RPMI8226 (cell line): ENCODE measurements around the gene METTL24.
"Not testable (repeated sequence)": the region's sequence is repeated elsewhere in the genome, so short reads cannot be mapped to it uniquely, and the experiment has no call there.

ENCODE experiments used
- DNase-seq: peaks from one replicate; pipeline ENCODE4 v3.0.0-alpha.2; 2015

METTL24 gene

DNA sequence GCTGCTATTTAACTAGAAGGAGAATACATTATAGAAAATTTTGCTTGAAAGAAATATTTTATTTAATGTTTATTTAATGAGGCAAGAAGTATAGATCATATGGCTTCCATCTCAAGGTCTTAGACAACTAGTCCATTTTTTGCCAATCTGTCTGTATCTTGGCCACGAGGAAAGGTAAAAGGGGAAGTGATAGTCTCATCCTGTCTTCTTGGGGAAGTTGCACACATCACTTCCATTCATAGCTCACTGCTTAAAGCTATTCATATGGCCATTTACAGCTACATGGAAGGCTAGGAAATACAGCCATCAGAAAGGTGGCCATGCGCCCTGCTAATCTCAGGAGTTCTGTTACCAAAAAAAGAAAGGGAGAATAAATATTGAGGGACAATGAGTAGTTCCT lies 50.8 kb downstream of the METTL24 start:
- DNase-seq, result no peak

DNA sequence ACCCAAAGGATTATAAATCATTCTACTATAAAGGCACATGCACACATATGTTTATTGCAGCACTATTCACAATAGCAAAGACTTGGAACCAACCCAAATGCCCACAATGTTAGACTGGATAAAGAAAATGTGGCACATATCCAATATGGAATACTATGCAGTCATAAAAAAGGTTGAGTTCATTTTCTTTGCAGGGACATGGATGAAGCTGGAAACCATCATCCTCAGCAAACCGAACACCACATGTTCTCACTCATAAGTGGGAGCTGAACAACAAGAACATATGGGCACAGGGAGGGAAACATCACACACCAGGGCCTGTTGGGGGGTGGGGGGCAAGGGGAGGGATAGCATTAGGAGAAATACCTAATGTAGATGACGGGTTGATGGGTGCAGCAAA lies 52.3 kb downstream of the METTL24 start:
- not testable (repeated sequence) for DNase-seq

DNA sequence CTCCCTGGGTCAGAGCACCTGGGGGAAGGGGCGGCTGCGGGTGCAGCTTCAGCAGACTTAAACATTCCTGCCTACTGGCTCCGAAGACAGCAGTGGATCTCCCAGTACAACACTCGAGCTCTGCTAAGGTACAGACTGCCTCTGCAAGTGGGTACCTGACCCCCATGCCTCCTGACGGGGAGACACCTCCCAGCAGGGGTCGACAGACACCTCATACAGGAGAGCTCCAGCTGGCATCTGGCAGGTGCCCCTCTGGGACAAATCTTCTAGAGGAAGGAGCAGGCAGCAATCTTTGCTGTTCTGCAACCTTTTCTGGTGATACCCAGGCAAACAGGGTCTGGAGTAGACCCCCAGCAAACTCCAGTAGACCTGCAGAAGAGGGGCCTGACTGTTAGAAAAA lies 54.5 kb downstream of the METTL24 start:
- DNase-seq, result not testable (repeated sequence)

DNA sequence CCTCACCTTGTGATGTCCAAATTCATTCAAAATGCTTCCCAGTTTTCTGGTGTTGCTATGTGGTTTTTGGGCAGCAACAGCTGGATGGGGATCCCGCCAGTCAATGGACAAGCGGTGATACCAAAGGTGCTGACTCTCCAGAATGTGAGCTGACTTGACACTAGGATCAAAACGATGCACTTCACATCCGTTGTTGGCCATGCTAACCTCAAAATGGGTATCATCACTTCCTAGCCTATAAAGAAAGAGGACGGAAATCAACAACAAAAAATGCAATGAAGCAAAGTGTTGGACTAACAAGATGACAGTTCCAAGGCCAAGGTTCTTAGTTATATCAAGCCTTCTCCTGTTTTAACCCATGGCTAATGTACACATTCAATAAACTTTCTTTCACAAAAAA lies 59.2 kb downstream of the METTL24 start:
- no peak for DNase-seq

DNA sequence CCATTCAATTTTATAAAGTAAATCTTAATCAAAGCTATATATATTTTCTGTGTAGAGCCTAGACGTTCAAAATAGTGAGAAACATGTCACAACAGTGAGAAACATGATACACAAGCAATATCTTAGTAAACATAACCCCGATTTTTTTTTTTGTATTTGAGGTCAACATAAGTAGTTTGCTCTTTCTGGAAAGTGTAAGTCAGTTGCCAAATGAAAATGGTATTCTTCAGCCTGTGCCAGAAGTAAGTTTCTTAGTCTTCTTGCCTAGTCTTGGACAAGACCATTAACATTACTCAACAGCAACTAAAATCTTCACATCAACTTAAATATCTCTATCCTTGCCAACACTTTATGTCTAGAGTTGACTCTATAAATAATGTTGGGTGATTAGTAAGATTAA lies 59.7 kb downstream of the METTL24 start:
- DNase-seq, result no peak

DNA sequence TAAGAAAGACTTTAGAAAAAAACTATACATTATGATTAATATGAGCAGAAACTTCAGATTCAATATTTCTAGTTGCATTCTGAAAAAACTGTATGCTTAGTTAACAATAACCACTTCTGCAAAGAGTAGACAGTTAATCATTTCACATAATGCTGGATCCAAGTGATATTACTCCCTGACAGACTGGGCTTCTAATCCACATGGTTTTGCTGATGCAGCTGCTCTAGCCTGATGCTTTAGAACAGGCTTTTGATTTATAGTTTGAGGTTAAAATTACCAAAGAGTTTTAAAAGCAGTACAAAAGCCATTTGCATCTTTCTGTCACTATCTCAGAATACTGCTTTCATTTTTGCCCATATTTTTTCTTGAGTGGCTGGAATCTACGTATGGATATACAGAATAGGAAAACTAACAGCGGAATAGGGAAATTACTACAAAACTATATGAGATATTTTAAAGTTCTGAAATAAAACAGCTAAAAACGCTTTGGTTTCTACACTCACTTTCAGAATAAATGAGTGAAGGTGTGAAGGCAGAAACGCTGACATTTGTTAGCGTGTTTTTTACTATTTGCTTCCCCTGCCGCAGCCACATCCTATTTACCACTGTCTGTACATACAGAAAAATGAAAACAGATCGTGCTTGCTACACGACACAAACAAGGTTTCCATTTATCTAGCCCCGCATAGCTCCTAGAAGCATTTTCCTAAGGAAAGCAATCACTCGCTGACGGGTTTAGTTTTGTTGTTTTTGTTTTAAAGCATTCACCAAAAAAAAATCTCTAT lies 61.7 kb downstream of the METTL24 start:
- DNase-seq, result no peak

DNA sequence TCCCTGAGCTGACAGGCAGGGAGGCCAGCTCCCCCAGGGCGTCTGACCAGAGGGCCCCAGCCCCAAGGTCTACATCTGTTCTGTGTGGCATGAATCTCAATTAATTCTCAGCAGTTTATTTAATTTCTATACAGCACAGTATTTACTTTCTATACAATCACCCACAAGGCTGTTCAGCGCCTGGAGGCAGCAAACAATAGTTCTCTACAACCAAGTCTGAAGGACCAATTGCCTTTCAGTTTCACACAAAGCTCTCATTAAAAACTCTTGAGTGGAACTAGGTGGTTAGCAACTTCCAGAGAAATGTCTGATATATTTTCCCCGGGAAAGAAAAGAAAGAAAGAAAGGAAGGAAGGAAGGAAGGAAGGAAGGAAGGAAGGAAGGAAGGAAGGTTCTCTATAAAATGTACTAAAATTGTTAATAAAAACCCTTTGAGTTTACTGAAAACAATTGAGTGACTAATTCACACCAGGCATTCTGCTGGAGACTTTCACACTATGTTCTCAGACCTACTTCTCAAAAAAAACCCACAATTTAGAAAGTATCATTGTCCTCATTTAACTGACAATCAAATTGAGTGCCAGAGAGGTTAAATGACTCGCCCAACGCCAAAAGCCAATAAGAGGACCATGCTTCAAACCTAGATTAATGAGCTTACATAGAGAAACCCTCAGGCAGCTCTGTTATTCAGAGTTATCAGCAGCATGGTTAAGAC lies 62.5 kb downstream of the METTL24 start:
- DNase-seq, result no peak

DNA sequence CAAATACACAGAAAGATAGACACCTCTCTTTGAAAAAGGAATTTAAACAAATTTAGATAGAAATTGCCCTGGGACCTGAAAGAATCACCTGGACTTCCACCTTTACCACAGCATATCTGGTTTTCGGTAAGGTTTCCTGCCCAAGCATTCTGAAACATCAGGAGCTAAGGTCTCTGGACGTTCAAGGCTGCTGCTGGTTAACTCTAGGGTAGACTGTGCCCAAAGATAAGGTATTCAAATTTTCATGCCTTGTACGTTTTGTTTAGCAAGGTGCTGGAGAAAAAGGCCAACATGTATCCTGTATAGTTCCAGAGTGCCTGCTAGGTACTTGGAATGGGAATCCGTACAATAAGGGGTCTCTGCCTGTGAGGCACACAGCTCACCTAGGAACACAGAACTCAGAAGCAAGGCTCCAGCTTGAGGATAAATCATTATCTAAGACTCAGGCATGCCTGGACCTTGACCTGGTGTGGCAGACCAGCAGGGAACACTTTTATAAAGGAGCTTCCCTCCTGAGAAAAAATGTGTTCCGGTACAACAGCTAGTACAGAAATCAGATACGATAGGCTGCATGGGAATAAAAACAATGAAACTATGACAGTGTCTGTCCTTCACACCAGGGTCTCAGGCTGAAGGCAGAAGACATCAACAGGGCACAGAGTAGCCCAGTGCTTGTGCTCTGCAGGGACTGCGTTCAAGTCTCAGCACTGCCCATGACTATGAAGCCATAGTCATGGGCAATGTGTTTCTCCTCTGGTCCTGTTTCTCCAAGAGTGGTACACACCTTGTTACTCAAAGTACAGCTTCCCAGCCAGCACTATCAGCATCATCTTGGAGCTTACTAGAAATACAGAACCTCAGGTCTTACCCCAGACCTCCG lies 70.4 kb downstream of the METTL24 start:
- DNase-seq, result no peak

DNA sequence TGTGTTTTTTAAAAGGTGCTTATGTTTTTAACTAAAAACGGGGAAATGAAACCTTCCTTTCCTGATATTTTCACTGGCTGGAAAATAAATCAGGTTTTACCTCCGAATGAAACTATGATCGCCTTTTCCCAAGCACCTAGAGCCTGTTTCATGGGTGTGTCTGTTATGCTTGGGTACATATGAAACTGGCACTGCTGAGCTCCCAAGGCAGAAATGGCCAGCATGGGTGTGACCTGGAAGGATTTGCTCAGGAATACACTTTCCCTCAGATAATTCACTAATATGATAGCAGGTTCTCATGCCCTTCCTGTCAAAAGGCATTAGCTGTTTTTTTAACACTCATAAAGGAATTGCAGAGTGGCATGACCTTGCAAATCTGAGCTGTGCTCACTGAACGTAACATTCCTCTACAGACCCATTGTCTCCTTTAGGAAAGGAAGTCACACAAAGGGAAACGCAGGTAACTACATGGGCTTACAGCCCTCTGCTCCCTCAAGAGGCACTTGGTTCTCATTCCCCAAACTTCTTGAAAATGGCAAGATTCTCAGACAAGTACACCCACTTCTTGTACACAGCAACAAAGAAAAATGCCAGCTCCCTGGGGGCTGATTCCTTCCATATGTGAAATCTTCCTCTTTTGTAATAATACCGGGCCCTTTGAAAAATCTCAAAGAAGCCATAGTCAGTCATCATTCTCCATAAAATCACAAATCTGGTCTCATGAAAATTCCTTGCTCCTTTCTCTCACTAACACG lies 72.7 kb downstream of the METTL24 start:
- DNase-seq, result no peak

DNA sequence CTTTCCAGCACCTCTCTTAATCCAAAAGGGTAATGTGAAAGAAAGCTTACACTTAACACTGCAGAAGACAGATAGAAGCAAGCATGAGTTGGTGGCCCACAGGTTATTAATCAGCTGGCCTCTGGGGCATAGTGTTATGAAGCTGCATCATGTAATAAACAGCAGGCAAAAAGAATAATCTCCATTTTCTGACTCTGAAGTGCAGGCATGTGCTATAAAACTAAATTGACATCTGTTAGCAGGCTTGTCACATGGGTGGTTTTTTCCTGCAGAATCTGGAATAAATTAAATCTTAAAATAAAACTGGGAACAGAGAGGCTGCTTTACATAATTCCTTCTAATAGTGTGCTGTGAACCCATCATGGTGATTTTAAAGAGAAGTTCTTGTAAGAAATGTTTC lies 73.3 kb downstream of the METTL24 start:
- no peak for DNase-seq

DNA sequence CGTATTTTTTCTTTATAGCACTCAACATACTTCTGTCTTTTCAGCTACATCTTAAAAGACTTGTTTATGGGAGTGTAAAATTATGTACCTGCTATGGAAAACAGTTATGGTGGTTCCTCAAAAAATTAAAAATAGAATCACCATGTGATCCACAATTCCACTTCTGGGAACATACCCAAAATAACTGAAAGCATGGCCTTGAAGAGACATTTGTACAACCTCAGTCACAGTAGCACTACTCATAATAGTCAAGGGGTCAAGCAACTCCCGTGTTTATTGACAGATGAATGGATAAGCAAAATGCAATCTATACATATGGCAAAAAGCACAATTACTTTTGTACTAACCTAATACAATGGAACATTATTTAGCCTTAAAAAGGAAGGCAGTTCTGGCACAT lies 74.5 kb downstream of the METTL24 start:
- no peak for DNase-seq

DNA sequence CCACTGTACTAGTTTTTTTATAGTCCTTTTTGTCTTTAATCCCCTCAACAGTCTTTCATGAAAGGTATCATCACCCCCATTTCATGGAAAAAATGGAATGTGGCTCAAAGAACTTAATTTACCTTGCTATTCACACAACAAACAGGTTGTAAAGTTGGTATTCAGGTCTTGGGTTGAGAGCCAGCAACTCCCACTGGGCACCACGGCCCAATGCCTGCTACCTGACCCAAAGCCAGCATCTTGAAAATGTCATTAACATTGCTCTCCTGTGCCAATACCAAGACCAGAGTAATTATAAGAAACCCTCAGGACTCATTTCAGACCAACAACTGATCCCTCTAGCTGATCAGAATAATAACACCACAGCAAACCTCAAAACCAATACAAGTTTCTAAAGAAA lies 75.7 kb downstream of the METTL24 start:
- DNase-seq, result no peak

DNA sequence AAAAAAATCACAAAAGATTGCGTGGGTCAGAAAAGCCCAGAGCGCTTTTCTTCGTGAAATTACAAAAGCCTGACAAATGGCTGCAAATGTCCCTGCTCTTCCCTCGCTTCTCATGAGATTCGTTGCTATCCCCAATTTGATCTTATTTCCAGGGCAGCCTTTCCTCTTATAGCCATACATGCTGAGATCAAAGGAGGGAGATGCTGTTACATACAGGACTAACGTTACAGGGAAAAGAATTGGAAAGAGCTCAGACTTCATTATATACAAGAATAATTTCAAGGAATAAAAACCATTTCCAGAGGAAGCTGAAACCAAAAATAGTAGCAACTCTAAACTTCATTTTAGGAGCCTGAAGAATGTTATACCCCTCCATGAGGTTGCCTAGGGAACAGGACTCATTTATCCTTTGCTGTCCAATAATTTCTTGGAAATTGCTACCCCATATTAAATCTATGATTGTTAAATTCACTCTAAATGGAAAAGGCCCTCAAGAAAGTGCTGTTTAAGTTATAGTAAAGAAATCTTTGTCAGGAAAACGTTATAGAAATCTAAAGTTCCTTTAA lies 81.0 kb downstream of the METTL24 start:
- no peak for DNase-seq

DNA sequence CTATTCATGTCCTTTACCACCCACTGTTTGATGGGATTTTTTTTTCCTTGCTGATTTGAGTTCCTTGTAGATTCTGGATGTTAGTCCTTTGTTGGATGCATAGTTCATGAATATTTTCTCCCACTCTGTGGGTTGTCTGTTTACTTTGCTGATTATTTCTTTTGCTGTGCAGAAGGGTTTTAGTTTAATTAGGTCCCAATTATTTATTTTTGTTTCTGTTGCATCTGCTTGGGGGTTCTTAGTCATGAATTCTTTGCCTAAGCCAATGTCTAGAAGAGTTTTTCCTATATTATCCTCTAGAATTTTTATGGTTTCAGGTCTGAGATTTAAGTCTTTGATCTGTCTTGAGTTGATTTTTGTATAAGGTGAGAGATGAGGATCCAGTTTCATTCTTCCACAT lies 85.4 kb downstream of the METTL24 start:
- not testable (repeated sequence) for DNase-seq

DNA sequence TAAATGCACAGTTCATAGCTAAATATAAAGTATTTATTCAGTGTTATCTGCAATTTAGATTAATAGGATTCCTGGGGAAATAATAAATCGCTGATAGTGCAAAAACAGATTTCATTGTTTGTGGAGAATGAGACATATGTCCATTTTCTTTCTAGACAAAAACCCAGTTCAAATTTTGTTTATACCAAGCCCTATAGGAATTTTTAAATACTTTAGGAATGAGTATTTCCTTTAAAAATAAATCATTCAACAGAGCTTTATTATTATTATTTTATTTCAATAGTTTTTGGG lies 86.5 kb downstream of the METTL24 start:
- no peak for DNase-seq

DNA sequence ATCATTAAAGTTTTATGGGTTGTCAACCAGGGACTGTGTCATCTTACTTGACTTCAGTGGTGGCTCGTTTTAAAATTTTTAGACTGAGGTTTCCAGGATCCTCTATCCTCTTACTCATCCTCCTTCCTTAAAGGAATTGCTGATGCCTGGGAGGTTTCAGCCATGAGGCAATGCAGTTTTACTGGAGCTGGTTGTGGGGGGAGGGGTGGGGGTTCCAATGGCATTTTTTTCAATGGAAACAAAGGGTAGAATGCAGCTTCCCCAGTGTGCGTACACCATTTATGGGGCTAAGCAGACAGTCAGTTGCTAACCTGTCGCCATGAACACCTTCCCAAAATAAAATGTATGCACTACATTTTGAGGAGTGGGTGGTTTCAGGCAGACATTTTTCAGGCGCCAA lies 88.0 kb downstream of the METTL24 start:
- DNase-seq, result no peak

DNA sequence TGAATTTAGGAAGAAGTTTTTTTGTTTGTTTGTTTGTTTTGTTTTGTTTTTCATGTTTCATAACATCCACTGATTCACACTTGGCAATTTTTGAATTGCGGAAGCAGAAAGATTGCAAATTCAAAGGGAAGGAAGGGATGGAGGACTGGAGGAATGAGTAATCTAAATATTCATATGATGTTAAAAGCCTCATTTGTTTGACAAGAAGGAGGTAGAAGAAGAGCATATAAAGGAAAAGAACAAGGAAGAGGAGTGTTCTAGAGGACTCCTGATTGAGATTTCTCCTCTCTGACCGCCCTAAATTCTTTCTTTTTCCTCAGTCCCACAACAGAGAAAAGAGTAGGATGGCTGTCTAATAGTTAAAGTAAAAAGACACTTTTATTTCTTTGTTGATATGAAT lies 88.5 kb downstream of the METTL24 start:
- DNase-seq, result no peak

DNA sequence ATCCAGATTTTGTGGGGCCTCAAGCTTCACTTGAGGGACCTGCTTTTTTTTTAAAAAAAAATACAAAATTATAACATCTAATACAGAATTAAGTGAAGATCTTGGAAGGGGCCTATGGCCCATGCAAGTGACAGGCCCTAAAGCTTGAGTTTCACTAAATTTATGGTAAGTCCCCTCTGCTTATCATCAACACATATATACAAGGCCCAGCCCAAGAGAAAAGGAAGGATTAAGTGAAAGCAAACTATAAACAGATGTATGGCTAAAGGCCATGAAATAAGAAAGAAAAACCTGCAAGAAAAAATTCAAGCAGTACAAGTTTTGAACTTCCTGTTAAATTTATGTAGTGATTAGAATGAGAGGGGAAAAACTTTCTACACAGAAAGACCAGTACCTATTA lies 91.2 kb downstream of the METTL24 start:
- no peak for DNase-seq

DNA sequence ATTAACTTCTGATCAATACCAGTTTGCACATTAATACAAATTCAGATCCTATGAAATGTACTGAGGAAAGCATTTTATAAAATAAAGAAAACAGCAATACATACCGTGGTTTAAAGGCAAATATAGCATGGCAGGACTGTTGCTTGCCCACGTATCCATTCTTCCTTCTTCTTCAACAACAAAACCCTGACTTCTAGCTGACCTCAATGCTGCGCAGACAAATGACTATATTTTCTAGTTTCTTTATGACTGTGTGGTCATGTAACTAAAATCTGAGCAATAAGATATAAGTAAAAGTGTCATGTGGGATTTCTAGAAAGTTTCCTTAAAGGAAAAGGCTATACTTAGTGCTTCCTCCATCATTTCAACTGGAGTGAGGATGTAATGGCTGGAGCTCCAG lies 92.9 kb downstream of the METTL24 start:
- DNase-seq, result no peak

DNA sequence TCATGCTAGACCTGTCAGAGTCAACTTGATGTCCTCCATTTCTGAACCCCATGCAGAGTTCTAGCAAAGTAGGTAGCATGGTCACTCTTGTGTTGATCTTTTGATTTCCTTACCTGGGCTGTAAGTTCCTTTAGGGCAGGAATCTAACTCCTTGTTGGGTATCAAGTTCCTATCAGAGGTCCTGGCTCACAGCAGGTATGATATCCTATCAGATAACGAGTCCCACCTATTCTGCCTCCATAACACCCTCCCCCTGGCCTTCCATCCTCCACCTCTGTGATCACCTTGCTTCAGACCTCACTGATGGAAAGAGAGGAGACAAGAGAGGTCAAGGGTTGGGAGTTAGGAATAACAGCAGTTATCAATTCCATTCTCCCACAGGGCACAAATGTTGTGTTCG lies 101.8 kb downstream of the METTL24 start:
- DNase-seq, result no peak

DNA sequence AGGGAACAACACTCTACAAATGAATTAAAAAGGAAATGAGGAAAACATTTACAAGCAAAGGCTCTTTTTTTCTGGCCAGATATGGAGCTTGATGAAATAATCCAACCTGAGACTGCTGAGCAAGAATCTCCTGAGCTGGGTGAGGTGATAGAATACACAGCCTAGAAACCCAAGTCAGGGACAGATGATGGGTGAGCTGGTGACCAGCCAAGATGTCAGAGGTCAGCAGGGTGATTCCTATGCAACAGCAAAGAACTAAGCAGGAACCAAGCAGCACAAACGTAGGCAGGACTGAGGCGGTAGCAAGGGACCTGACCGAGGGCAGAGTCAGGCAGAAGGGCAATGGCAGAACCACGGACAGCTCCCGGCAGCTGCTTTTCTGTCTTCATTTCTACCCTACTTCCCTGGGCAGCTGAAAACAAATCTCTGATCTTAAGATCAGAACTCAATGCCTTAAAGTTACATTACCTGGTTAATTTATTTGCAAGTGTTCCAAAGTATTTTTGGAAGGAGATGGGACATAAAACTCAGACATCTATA lies 102.9 kb downstream of the METTL24 start:
- DNase-seq, result peak; percentile 9

DNA sequence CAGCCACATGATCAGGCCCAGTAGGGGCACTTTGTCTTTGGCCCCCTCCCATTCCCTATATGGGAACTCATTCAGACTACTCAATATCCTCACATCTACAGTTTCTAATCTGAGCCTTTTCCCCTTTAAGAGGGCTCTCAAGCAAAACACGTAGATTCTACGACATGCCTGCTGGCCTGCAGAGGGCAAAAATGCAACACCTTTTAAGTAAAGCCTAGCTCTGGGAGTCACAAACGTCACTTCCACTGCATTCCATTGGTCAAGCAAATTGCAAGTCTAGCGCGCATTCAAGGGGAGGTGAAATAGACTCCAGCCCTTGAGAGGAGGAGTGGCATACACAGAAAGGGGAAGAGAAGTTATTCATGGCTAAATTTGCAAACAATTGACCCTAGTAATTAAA lies 107.3 kb downstream of the METTL24 start:
- DNase-seq, result no peak

DNA sequence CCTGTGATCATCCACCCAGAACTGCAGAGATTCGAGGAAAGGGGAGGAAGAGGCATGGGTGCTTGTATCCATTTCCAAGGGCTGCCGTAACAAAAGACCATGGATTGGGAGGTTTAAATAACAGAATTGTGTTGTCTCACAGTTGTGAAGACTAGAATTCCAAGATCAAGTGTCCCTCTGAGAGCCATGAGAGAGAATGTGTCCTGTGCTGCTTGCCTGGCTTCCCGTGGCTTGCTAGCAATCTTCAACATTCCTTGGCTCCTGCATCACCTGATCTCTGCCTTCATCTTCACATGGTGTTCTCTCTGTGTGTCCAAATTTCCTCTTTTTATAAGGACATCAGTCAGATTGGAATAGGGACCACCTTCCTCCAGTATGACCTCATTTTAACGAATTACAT lies 108.1 kb downstream of the METTL24 start:
- no peak for DNase-seq
